HL-60 (cell line): ENCODE data around the gene AP2A2.
"Not testable (repeated sequence)": the region's sequence is repeated elsewhere in the genome, so short reads cannot be mapped to it uniquely, and the experiment has no call there.

Experiments used
- DNase-seq, 2 experiments: peaks; one replicate each; pipeline ENCODE4 v3.0.0-alpha.2; 2010 to 2020; ENCODE audit warnings: low read depth in 1 of 2, low spot score in 1 of 2
- H3K27ac ChIP-seq: fragments of 250-450 bp; sonication (Bioruptor Pico); replicated peaks from 2 replicates; pipeline ENCODE4 v1.5.1; 2020; ENCODE audit warnings: mild to moderate bottlenecking, moderate library complexity
- H3K27me3 ChIP-seq: fragments of 250-450 bp; sonication (Bioruptor Pico); 2 replicates; pipeline ENCODE4 v1.5.1; 2021; ENCODE audit warnings: mild to moderate bottlenecking, moderate library complexity; ENCODE audit not compliant: insufficient read depth, poor library complexity, severe bottlenecking
- H3K4me3 ChIP-seq: replicated peaks from 2 replicates; pipeline ENCODE4 v1.5.1; 2011; ENCODE audit warnings: mild to moderate bottlenecking, control low read depth, low read length; ENCODE audit not compliant: insufficient read depth
- GABPA ChIP-seq: IDR thresholded peaks from 2 replicates; pipeline ENCODE4 v1.6.1; 2012; ENCODE audit warnings: low read depth
- POLR2AphosphoS5 ChIP-seq: IDR thresholded peaks from 2 replicates; pipeline ENCODE4 v1.6.1; 2012; ENCODE audit warnings: low read depth
- REST ChIP-seq: IDR thresholded peaks from 2 replicates; pipeline ENCODE4 v1.6.1; 2012; ENCODE audit warnings: low read depth; ENCODE audit not compliant: insufficient replicate concordance
- SPI1 ChIP-seq: IDR thresholded peaks from 2 replicates; pipeline ENCODE4 v1.6.1; 2012; ENCODE audit warnings: low read depth, mild to moderate bottlenecking, borderline replicate concordance
- TF ChIP-seq, protein P1 (sequence below): IDR thresholded peaks from one replicate; pipeline ENCODE4 v1.5.1; 2011; ENCODE audit warnings: low read length, control low read depth, inconsistent platforms; ENCODE audit not compliant: insufficient read depth

The AP2A2 gene

GRCh38 chr11:959027-959426, 33.4 kb downstream of the AP2A2 start:
- no peak for DNase-seq
- no peaks in the 10 kb centered on the region for H3K27me3 ChIP-seq
- H3K27ac ChIP-seq: no peak overlapping the region
- no peak for TF ChIP-seq SPI1
- TF ChIP-seq GABPA: no peak
- TF ChIP-seq REST: no peak
- TF ChIP-seq POLR2AphosphoS5: no peak
- TF ChIP-seq, protein P1, sequence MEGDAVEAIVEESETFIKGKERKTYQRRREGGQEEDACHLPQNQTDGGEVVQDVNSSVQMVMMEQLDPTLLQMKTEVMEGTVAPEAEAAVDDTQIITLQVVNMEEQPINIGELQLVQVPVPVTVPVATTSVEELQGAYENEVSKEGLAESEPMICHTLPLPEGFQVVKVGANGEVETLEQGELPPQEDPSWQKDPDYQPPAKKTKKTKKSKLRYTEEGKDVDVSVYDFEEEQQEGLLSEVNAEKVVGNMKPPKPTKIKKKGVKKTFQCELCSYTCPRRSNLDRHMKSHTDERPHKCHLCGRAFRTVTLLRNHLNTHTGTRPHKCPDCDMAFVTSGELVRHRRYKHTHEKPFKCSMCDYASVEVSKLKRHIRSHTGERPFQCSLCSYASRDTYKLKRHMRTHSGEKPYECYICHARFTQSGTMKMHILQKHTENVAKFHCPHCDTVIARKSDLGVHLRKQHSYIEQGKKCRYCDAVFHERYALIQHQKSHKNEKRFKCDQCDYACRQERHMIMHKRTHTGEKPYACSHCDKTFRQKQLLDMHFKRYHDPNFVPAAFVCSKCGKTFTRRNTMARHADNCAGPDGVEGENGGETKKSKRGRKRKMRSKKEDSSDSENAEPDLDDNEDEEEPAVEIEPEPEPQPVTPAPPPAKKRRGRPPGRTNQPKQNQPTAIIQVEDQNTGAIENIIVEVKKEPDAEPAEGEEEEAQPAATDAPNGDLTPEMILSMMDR: no peak
- no peak overlapping the region for H3K4me3 ChIP-seq

GRCh38 chr11:959608-960007, 33.9 kb downstream of the AP2A2 start:
- Histone ChIP-seq H3K27ac (no peak overlapping the region), H3K4me3 (no peak overlapping the region), H3K27me3 (no peaks in the 10 kb centered on the region)
- no peak for TF ChIP-seq POLR2AphosphoS5
- no peak for TF ChIP-seq SPI1
- no peak for TF ChIP-seq REST
- TF ChIP-seq, protein P1: no peak
- no peak for TF ChIP-seq GABPA
- no peak for DNase-seq

- not testable (repeated sequence) for H3K27me3 ChIP-seq, H3K27ac ChIP-seq, DNase-seq, H3K4me3 ChIP-seq
Observed at GRCh38 chr11:961310-961920, 35.7 kb downstream of the AP2A2 start.

- Histone ChIP-seq H3K27me3 (no peaks in the 10 kb centered on the region), H3K27ac (no peak overlapping the region), H3K4me3 (no peak overlapping the region)
- TF ChIP-seq SPI1: peak; percentile 12; the same call in 1 of the 2 replicates
- no peak for TF ChIP-seq POLR2AphosphoS5
- DNase-seq: no peak
Observed at GRCh38 chr11:961921-962320, 36.3 kb downstream of the AP2A2 start.

DNA sequence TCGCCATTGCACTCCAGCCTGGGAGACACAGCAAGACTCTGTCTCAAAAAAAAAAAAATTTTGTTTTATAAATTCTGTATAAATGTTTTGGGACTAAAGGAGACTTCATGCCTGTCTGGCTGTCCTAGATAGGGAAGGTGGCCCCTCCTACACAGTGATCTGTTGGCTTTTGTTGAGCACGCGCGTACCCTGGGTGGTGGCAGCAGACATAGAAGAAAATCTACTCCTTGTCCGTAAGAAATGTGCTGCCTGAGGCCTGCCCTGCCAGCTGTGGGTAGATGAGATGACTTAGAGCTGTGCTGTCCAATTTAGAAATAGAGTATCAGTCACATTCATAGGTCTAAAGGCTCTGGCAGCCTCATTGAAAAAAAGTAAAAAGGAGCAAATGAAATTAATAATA, 37.0 kb downstream of the AP2A2 start:
- H3K4me3 ChIP-seq: no peak overlapping the region
- TF ChIP-seq POLR2AphosphoS5 (no peak), SPI1 (no peak), GABPA (no peak)

More for the DNA sequence above, 37.0 kb downstream of the AP2A2 start:
- Histone ChIP-seq H3K27me3 (no peaks in the 10 kb centered on the region), H3K27ac (no peak overlapping the region)
- DNase-seq: no peak
